Common myeloid progenitor, CD34-positive (primary cell): ENCODE measurements around the gene AXIN1.

Experiments used
- CTCF ChIA-PET: fragments of 350-600 bp; sonication (Branson Sonifier 250); formaldehyde crosslinking; loops from one replicate; lab custom pipeline; 2021; ENCODE audit warnings: antibody characterized with exemption; lab: Charles Lee
- POLR2A ChIA-PET: fragments of 350-600 bp; sonication (Branson Sonifier 250); formaldehyde crosslinking; loops from one replicate; lab custom pipeline; 2021; ENCODE audit warnings: antibody characterized with exemption; lab: Charles Lee
- DNase-seq, 3 donors: peaks; one replicate each; pipeline versions ENCODE4 v3.0.0 to v3.0.0-alpha.2; 2013
- H3K27ac ChIP-seq, 2 experiments: 1 replicate in 1 of 2; 2 replicates in 1 of 2; pipeline ENCODE4 v1.7.0; 2013; ENCODE audit warnings: inconsistent platforms in 2 of 2, low read length in 2 of 2, mild to moderate bottlenecking in 2 of 2, low read depth in 1 of 2, moderate library complexity in 1 of 2; ENCODE audit not compliant: severe bottlenecking in 2 of 2, insufficient read depth in 1 of 2, poor library complexity in 1 of 2
- H3K27me3 ChIP-seq, 5 experiments: replicated peaks in 2 of 5; 1 replicate in 3 of 5; 2 replicates in 2 of 5; pipeline versions ENCODE4 v1.6.1 to v1.7.0; 2013; ENCODE audit warnings: low read length in 4 of 5, mild to moderate bottlenecking in 2 of 5, moderate library complexity in 2 of 5, inconsistent platforms in 1 of 5; ENCODE audit not compliant: insufficient read depth in 5 of 5, control insufficient read depth in 4 of 5
- H3K36me3 ChIP-seq, 4 experiments: 1 replicate in 2 of 4; 2 replicates in 2 of 4; pipeline versions ENCODE4 v1.6.1 to v1.7.0; 2013; ENCODE audit warnings: low read length in 3 of 4, control low read depth in 1 of 4, mild to moderate bottlenecking in 1 of 4; ENCODE audit not compliant: control insufficient read depth in 4 of 4, insufficient read depth in 4 of 4
- H3K4me1 ChIP-seq, 4 experiments: 1 replicate in 3 of 4; 2 replicates in 1 of 4; pipeline versions ENCODE4 v1.6.1 to v1.7.1; 2013; ENCODE audit warnings: low read length in 3 of 4, mild to moderate bottlenecking in 3 of 4, control low read depth in 1 of 4, inconsistent platforms in 1 of 4, moderate library complexity in 1 of 4; ENCODE audit not compliant: control insufficient read depth in 4 of 4, insufficient read depth in 4 of 4; ENCODE audit errors: control extremely low read depth in 1 of 4
- H3K4me3 ChIP-seq, 7 experiments: 1 replicate in 4 of 7; 2 replicates in 3 of 7; pipeline versions ENCODE4 v1.5.1 to v1.7.0; 2013; ENCODE audit warnings: mild to moderate bottlenecking in 7 of 7, low read length in 6 of 7, moderate library complexity in 6 of 7, inconsistent platforms in 2 of 7, low read depth in 2 of 7, control low read depth in 1 of 7; ENCODE audit not compliant: insufficient read depth in 4 of 7, control insufficient read depth in 1 of 7; ENCODE audit errors: extremely low read depth in 1 of 7
- H3K9me3 ChIP-seq, 5 experiments: 1 replicate in 4 of 5; 2 replicates in 1 of 5; pipeline versions ENCODE4 v1.6.1 to v1.7.1; 2013; ENCODE audit warnings: low read length in 4 of 5, mild to moderate bottlenecking in 2 of 5, inconsistent platforms in 1 of 5, low read depth in 1 of 5, moderate library complexity in 1 of 5; ENCODE audit not compliant: control insufficient read depth in 4 of 5, insufficient read depth in 2 of 5; ENCODE audit errors: control extremely low read depth in 1 of 5
- WGBS: methylation state at CpG from one replicate; pipeline ENCODE4 v1.1.5; 2013; ENCODE audit not compliant: insufficient coverage; 5-methylcytosine and 5-hydroxymethylcytosine counted together

Gene AXIN1

GRCh38 chr16:240559-240958, 112.0 kb downstream of the AXIN1 start:
- H3K4me1 ChIP-seq = peaks cover 2 to 14% (median 11%) of the 10 kb centered on the region in 4 experiments
- 98% methylated on average over 6 of the region's 8 CpGs for WGBS
- CTCF ChIA-PET = interaction anchor here (0.7 to 3.6 kb wide), 6 partner anchors 13 to 122 kb away, joined by 3 to 12 read pairs (median 4); no protein-coding TSS in a partner anchor
- peaks cover 0 to 2% (median 0%) of the 10 kb centered on the region in 4 experiments for H3K36me3 ChIP-seq
- POLR2A ChIA-PET = interaction anchor here (0.6 kb wide), 1 partner anchor 44 kb away, joined by 6 read pairs; no protein-coding TSS in a partner anchor
- H3K27me3 ChIP-seq = no peaks in the 10 kb centered on the region
- H3K27ac ChIP-seq = no peak overlapping the region
- DNase-seq = no peak
- H3K4me3 ChIP-seq = no peak overlapping the region
- H3K9me3 ChIP-seq = no peaks in the 10 kb centered on the region

GRCh38 chr16:239948-240277, 112.6 kb downstream of the AXIN1 start:
- POLR2A ChIA-PET = interaction anchor here (0.6 kb wide), 1 partner anchor 44 kb away, joined by 6 read pairs; no protein-coding TSS in a partner anchor
- Histone ChIP-seq H3K4me1 (peaks cover 2 to 15% (median 12%) of the 10 kb centered on the region in 4 experiments), H3K4me3 (no peak overlapping the region), H3K27me3 (no peaks in the 10 kb centered on the region), H3K27ac (no peak overlapping the region), H3K36me3 (peaks cover 0 to 2% (median 0%) of the 10 kb centered on the region in 4 experiments), H3K9me3 (no peaks in the 10 kb centered on the region)
- WGBS = 95% methylated on average over 3 of the region's 3 CpGs
- CTCF ChIA-PET = interaction anchor here (1.3 to 3.6 kb wide), 4 partner anchors 12 to 122 kb away, joined by 3 to 12 read pairs (median 6); no protein-coding TSS in a partner anchor
- no peak for DNase-seq
